Parathyroid adenoma (tissue), 2 donors: ENCODE data around the gene RNF220.

Experiments
- H2AFZ ChIP-seq: fragments of 300-600 bp; sonication (generic); one replicate; pipeline ENCODE4 v1.7.0; 2017; ENCODE audit warnings: antibody characterized with exemption, mild to moderate bottlenecking
- H3K27ac ChIP-seq: fragments of 300-600 bp; sonication (generic); one replicate; pipeline ENCODE4 v1.7.0; 2017
- H3K27me3 ChIP-seq: fragments of 300-600 bp; sonication (generic); one replicate; pipeline ENCODE4 v1.7.0; 2017; ENCODE audit warnings: low read length; ENCODE audit not compliant: control insufficient read depth, insufficient read depth
- H3K36me3 ChIP-seq: fragments of 300-600 bp; sonication (generic); one replicate; pipeline ENCODE4 v1.7.0; 2017; ENCODE audit warnings: low read length; ENCODE audit not compliant: control insufficient read depth, insufficient read depth
- H3K4me1 ChIP-seq: fragments of 300-600 bp; sonication (generic); one replicate; pipeline ENCODE4 v1.7.0; 2017; ENCODE audit warnings: control low read depth
- H3K4me2 ChIP-seq: fragments of 300-600 bp; sonication (generic); one replicate; pipeline ENCODE4 v1.7.0; 2017; ENCODE audit warnings: low read length
- H3K4me3 ChIP-seq: fragments of 300-600 bp; sonication (generic); one replicate; pipeline ENCODE4 v1.7.0; 2017; ENCODE audit warnings: low read depth, low read length
- H3K79me2 ChIP-seq: fragments of 300-600 bp; sonication (generic); one replicate; pipeline ENCODE4 v1.7.0; 2017; ENCODE audit warnings: control low read depth
- H3K9ac ChIP-seq: fragments of 300-600 bp; sonication (generic); one replicate; pipeline ENCODE4 v1.7.0; 2017; ENCODE audit warnings: mild to moderate bottlenecking
- H3K9me3 ChIP-seq: fragments of 300-600 bp; sonication (generic); one replicate; pipeline ENCODE4 v1.7.0; 2017; ENCODE audit warnings: low read length; ENCODE audit not compliant: control insufficient read depth
- CTCF ChIP-seq: fragments of 300-600 bp; sonication (generic); IDR thresholded peaks from one replicate; pipeline ENCODE4 v1.7.0; 2017; ENCODE audit warnings: antibody characterized with exemption, mild to moderate bottlenecking
- donor health status: primary hyperparathyroidism.

Gene RNF220

GRCh38 chr1:44620072-44620471 lies 215.0 kb downstream of the RNF220 start:
- Histone ChIP-seq H3K79me2 (no peaks in the 10 kb centered on the region), H3K36me3 (no peaks in the 10 kb centered on the region), H3K9ac (no peak overlapping the region), H3K27ac (no peak overlapping the region), H3K4me1 (no peaks in the 10 kb centered on the region), H3K9me3 (no peaks in the 10 kb centered on the region), H3K4me2 (no peak overlapping the region), H3K4me3 (no peak overlapping the region), H3K27me3 (no peaks in the 10 kb centered on the region), H2AFZ (no peak overlapping the region)
- no peak for TF ChIP-seq CTCF

- Histone ChIP-seq H3K27ac (no peak overlapping the region), H3K9ac (no peak overlapping the region)
These were observed 216.8 kb downstream of the RNF220 start for GRCh38 chr1:44621841-44622286.

GRCh38 chr1:44624268-44624901 lies 219.3 kb downstream of the RNF220 start:
- no peaks in the 10 kb centered on the region for H3K4me1 ChIP-seq
- no peak for TF ChIP-seq CTCF
- no peaks in the 10 kb centered on the region for H3K36me3 ChIP-seq
- no peaks in the 10 kb centered on the region for H3K9me3 ChIP-seq
- H3K27ac ChIP-seq, result no peak overlapping the region
- no peak overlapping the region for H2AFZ ChIP-seq
- H3K9ac ChIP-seq, result no peak overlapping the region
- no peak overlapping the region for H3K4me3 ChIP-seq
- H3K27me3 ChIP-seq, result no peaks in the 10 kb centered on the region
- H3K79me2 ChIP-seq, result no peaks in the 10 kb centered on the region
- H3K4me2 ChIP-seq, result no peak overlapping the region

More at GRCh38 chr1:44621841-44622286, 216.8 kb downstream of the RNF220 start:
- H3K36me3 ChIP-seq, result no peaks in the 10 kb centered on the region
- H2AFZ ChIP-seq, result no peak overlapping the region
- no peaks in the 10 kb centered on the region for H3K27me3 ChIP-seq
- H3K4me3 ChIP-seq, result no peak overlapping the region
- H3K9me3 ChIP-seq, result no peaks in the 10 kb centered on the region
- no peaks in the 10 kb centered on the region for H3K79me2 ChIP-seq
- TF ChIP-seq CTCF, result no peak
- H3K4me2 ChIP-seq, result no peak overlapping the region
- H3K4me1 ChIP-seq, result no peaks in the 10 kb centered on the region

- Histone ChIP-seq H3K9ac (no peak overlapping the region), H3K4me1 (no peaks in the 10 kb centered on the region), H3K27me3 (no peaks in the 10 kb centered on the region), H3K4me3 (no peak overlapping the region), H2AFZ (no peak overlapping the region), H3K9me3 (no peaks in the 10 kb centered on the region), H3K4me2 (no peak overlapping the region), H3K36me3 (no peaks in the 10 kb centered on the region), H3K27ac (no peak overlapping the region), H3K79me2 (no peaks in the 10 kb centered on the region)
- TF ChIP-seq CTCF, result no peak
These were observed 220.3 kb downstream of the RNF220 start for GRCh38 chr1:44625348-44625747.
